Peyer's patch (tissue), 4 donors: ENCODE measurements around the gene WNT6. TPM values are rescaled to one million over a fixed set of nuclear protein-coding genes. Genes with fewer than 3 reads are reported as not detected.
"Not testable (repeated sequence)": the region's sequence is repeated elsewhere in the genome, so short reads cannot be mapped to it uniquely, and the experiment has no call there.

ENCODE experiments used
- DNase-seq, 3 donors: peaks; one replicate each; pipeline ENCODE4 v3.0.0-alpha.2; 2017 to 2019
- H3K27ac ChIP-seq, 4 donors: fragments of 200-600 bp; sonication (generic); one replicate each; pipeline ENCODE4 v1.5.1; 2016 to 2019
- H3K27me3 ChIP-seq, 2 donors: fragments of 200-600 bp; sonication (generic); one replicate each; pipeline ENCODE4 v1.5.1; 2019
- H3K36me3 ChIP-seq, 3 donors: fragments of 200-600 bp; sonication (generic); one replicate each; pipeline ENCODE4 v1.5.1; 2016 to 2019
- H3K4me1 ChIP-seq, 4 donors: fragments of 200-600 bp; sonication (generic); one replicate each; pipeline ENCODE4 v1.5.1; 2016 to 2019
- H3K4me3 ChIP-seq, 4 donors: fragments of 200-600 bp; sonication (generic); 1 replicate in 3 of 4; 2 replicates in 1 of 4; pipeline ENCODE4 v1.5.1; 2016 to 2019; ENCODE audit warnings: mild to moderate bottlenecking in 1 of 4
- H3K9me3 ChIP-seq, 4 donors: fragments of 200-600 bp; sonication (generic); one replicate each; pipeline ENCODE4 v1.5.1; 2016 to 2019; ENCODE audit warnings: mild to moderate bottlenecking in 1 of 4
- CTCF ChIP-seq, 6 experiments: fragments of 450-650 bp in 4 of 6; fragments of 200-600 bp in 2 of 6; sonication (generic) in 1 of 6; IDR thresholded peaks; one replicate each; pipeline ENCODE4 v1.5.1; 2017 to 2019; ENCODE audit warnings: antibody characterized with exemption in 6 of 6, mild to moderate bottlenecking in 3 of 6, moderate library complexity in 1 of 6
- POLR2A ChIP-seq, 2 donors: fragments of 450-650 bp; IDR thresholded peaks; one replicate each; pipeline ENCODE4 v1.5.1; 2017; ENCODE audit warnings: antibody characterized with exemption in 2 of 2, mild to moderate bottlenecking in 2 of 2, moderate library complexity in 2 of 2
- total RNA-seq, 4 donors: library from RNA; depleted of rRNA; stranded (reverse); fragments of >200 nt; gene quantifications; one replicate each; pipeline ENCODE4 v1.1.0, GENCODE V29; 2016

Gene WNT6
- total RNA-seq, 4 donors from 2014 or later = not detected

GRCh38 chr2:218834685-218835084, 24.9 kb upstream of the WNT6 start:
- Histone ChIP-seq H3K4me3 (no peak overlapping the region), H3K27ac (no peak overlapping the region), H3K27me3 (no peaks in the 10 kb centered on the region), H3K4me1 (no peaks in the 10 kb centered on the region), H3K36me3 (no peaks in the 10 kb centered on the region), H3K9me3 (no peaks in the 10 kb centered on the region)
- DNase-seq = no peak
- no peak for TF ChIP-seq POLR2A (IDR thresholded peaks at IDR 0.05)
- no peak for TF ChIP-seq CTCF (IDR thresholded peaks at IDR 0.05)

DNA sequence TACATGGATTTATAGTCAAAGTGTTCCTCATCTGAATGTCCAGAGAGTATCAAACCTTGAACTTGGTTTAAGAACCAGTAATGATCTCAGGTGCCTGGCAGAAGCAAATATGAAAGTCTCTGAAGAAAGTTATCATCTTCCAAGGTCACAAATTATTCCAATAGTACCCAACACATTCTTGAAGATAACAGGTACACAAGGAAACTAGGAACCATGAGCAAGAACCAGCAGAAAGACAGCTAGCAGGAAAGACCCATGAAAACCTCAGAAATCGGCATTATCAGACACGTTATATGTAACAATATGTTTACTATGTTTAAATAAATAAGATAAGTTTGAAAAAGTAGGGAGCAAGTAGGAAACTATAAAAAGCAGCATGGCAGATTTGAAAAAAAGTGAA, 22.1 kb upstream of the WNT6 start:
- no peaks in the 10 kb centered on the region for H3K36me3 ChIP-seq
- no peak overlapping the region for H3K4me3 ChIP-seq
- no peaks in the 10 kb centered on the region for H3K9me3 ChIP-seq
- no peaks in the 10 kb centered on the region for H3K27me3 ChIP-seq
- no peak for TF ChIP-seq POLR2A (IDR thresholded peaks at IDR 0.05)
- no peak overlapping the region for H3K27ac ChIP-seq
- H3K4me1 ChIP-seq = no peaks in the 10 kb centered on the region
- no peak for DNase-seq

- H3K9me3 ChIP-seq = no peaks in the 10 kb centered on the region
- no peaks in the 10 kb centered on the region for H3K4me1 ChIP-seq
- no peak overlapping the region for H3K4me3 ChIP-seq
- H3K27me3 ChIP-seq = no peaks in the 10 kb centered on the region
- TF ChIP-seq POLR2A (IDR thresholded peaks at IDR 0.05) (no peak), CTCF (IDR thresholded peaks at IDR 0.05) (no peak)
- no peaks in the 10 kb centered on the region for H3K36me3 ChIP-seq
- no peak for DNase-seq
- no peak overlapping the region for H3K27ac ChIP-seq
These were observed 20.2 kb upstream of the WNT6 start for GRCh38 chr2:218839430-218839829.

DNA sequence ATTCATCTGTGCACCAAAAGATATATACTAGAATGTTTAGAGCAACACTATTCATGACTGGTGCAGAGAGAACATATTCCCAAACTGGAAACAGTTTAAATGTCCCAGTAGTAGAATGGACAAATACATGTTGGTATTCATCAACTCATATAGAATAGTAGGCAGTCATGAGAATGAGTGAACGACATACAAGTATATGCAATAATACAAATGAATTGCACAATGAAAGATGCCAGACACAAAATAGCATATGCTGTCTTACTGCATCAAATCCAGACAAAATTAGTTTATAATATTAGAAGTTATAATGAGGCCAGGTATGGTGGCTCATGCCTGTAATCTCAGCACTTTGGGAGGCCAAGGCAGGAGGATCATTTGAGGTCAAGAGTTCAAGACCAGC, 19.7 kb upstream of the WNT6 start:
- DNase-seq = no peak
- Histone ChIP-seq H3K4me1 (no peaks in the 10 kb centered on the region), H3K9me3 (no peaks in the 10 kb centered on the region), H3K4me3 (no peak overlapping the region), H3K27ac (no peak overlapping the region), H3K36me3 (no peaks in the 10 kb centered on the region), H3K27me3 (no peaks in the 10 kb centered on the region)
- TF ChIP-seq CTCF (IDR thresholded peaks at IDR 0.05) (no peak), POLR2A (IDR thresholded peaks at IDR 0.05) (no peak)

DNA sequence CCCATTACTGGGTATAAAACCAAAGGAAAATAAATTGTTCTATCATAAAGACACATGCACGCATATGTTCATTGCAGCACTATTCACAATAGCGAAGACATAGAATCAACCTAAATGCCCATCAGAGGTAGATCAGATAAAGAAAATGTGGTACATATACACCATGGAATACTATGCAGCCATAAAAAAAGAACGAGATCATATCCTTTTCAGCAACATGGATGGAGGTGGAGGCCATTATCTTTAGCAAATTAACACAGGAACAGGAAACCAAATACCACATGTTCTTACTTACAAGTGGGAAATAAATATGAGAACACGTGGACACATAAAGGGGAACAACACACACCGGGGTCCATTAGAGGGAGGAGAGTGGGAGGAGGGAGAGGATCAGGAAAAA, 15.3 kb upstream of the WNT6 start:
- H3K36me3 ChIP-seq, H3K4me3 ChIP-seq, H3K9me3 ChIP-seq, H3K27ac ChIP-seq, H3K27me3 ChIP-seq, H3K4me1 ChIP-seq, DNase-seq: not testable (repeated sequence)

- not testable (repeated sequence) for H3K27me3 ChIP-seq, H3K27ac ChIP-seq, DNase-seq, H3K4me3 ChIP-seq, H3K36me3 ChIP-seq, H3K4me1 ChIP-seq, H3K9me3 ChIP-seq
These were observed 12.6 kb upstream of the WNT6 start for GRCh38 chr2:218846963-218847362.

DNA sequence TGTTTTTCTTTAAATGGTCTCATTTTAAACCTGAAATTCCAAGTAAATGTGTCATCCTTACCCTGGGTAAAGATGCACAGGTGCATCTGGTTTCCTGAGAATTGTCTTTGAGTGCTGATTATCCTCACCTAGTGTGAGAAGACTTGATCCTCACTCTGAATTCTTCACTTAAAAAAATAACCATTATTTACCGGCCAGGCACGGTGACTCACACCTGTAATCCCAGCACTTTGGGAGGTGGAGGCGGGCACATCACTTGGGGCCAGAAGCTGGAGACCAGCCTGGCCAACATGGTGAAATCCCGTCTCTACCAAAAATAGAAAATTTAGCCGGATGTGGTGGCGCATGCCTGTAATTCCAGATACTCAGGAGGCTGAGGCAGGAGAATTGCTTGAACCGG, 9.9 kb upstream of the WNT6 start:
- Histone ChIP-seq H3K4me3 (no peak overlapping the region), H3K36me3 (no peaks in the 10 kb centered on the region), H3K27me3 (no peaks in the 10 kb centered on the region), H3K4me1 (no peaks in the 10 kb centered on the region), H3K9me3 (no peaks in the 10 kb centered on the region), H3K27ac (no peak overlapping the region)
- DNase-seq = no peak
- TF ChIP-seq CTCF (IDR thresholded peaks at IDR 0.05) (no peak), POLR2A (IDR thresholded peaks at IDR 0.05) (no peak)
